Measurements from ENCODE around the gene THSD4.

Gene THSD4

DNA sequence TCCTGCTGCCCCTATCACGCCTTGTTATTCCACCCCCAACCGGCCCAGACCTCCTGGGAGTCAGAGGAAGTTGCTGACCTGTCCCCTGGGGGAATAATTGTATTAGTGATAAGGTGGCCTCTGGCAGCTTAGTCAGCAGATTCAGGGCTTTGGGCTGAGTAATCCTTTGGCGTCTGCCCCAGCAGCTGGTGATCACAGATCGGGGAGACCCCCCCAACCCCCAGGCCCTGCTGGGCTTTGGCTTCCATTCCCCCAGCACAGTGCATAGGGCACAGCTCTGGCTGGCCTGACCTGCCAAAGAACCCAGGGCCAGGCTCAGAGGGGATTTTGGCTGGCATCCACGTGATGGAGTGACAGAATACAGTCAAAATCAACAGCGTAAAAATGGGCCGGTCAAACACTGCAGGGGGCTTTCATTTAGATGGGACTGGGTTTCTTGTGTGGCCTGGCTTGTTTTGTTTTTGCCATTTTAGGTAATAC lies 691.2 kb downstream of the THSD4 start:
- peak; percentile 81 for FAIRE-seq
- TF ChIP-seq TAF1 (IDR thresholded peaks at IDR 0.05; ENCODE audit: borderline replicate concordance, low read depth, low read length) (no peak), POLR2A (IDR thresholded peaks at IDR 0.05; ENCODE audit: low read depth, low read length) (no peak)
- DNase-seq (ENCODE audit: insufficient read length): no peak

DNA sequence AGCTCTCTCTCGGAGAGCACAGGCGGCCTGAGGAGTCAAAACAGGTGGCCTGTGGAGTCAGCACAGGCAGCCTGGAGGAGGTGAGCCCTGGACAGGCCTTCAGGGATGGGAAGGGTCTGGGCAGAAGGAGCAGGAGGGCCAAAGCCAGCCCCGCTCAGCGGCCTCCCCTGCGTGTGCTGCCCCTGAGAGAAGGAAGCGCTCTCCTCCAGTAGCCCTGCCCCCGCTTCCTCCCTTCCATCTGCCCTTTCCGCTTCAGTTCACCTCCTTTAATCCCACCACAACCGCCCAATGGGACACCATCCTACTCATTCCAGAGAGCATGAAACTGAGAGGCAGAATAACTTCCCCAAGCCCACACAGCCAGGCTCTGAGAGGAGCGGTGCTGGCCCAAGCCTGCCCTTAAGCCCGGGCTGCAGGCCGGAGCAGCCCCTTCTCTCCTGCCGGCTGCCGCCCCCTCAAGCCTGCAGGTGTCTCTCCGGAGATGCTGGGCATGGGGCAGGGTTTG lies 691.9 kb downstream of the THSD4 start:
- DNase-seq (ENCODE audit: insufficient read length) (no peak), FAIRE-seq (no peak)
- TF ChIP-seq TAF1 (IDR thresholded peaks at IDR 0.05; ENCODE audit: borderline replicate concordance, low read depth, low read length) (no peak), POLR2AphosphoS5 (IDR thresholded peaks at IDR 0.05; ENCODE audit: low read depth, low read length) (no peak), POLR2A (IDR thresholded peaks at IDR 0.05; ENCODE audit: low read depth, low read length) (no peak)

DNA sequence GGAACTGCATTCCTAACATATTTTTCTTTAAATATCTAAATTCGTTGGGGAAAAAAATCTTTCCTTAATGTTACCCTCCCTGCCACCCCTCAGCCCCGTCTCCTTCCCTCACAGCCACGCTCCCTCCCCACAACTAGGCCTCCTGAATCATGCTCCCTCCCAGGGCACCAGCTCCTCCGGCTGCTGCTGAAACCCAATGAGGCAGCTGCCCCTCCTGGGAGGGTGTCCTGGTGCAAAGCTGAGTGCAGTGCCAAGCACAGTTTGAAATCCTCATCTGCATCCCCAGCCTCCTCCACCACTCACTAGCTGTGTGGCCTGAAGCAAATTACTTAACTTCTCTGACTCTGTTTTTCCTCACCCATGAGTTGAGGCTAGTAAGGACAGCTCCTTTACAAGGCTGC lies 692.4 kb downstream of the THSD4 start:
- TF ChIP-seq POLR2AphosphoS5 (IDR thresholded peaks at IDR 0.05; ENCODE audit: low read depth, low read length) (no peak), POLR2A (IDR thresholded peaks at IDR 0.05; ENCODE audit: low read depth, low read length) (no peak), TAF1 (IDR thresholded peaks at IDR 0.05; ENCODE audit: borderline replicate concordance, low read depth, low read length) (no peak)
- no peak for DNase-seq (ENCODE audit: insufficient read length)
- no peak for FAIRE-seq

DNA sequence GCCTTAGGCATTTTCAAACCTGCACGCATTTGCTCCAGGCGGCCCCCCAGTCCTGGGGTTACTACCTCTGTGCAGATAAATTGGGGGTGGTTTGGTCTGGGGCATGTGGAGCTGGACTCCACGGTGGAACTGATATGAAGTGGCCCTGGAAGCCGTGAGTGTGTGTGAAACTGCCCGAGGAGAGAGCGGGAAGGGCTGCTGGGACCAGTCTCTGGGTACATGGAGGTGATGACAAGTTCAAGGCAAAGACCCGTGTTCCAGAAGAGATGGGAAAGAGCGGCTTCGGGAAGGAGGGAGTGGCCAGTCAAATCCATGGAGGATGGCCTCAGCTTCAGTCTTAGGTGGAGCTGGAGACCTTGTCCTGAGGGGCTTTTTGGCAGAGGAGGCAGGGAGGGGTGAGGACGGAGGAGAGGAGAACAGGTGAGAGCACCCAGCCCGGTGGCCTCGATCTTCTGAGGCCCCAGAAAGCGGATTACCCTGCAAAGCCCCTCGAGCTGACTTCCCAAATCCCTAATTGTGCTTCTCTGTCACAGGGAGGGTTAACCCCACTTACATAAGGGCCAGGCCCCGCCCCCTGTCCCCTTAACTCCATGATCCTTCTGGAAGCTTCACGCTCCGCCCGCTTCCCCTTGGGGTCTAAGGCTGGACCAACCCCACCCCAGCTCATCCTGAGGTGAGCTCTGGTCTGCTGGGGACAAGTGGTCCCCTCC lies 693.2 kb downstream of the THSD4 start:
- FAIRE-seq (no peak), DNase-seq (ENCODE audit: insufficient read length) (no peak)
- TF ChIP-seq POLR2AphosphoS5 (IDR thresholded peaks at IDR 0.05; ENCODE audit: low read depth, low read length): no peak
- no peak for TF ChIP-seq TAF1 (IDR thresholded peaks at IDR 0.05; ENCODE audit: borderline replicate concordance, low read depth, low read length)
- TF ChIP-seq POLR2A (IDR thresholded peaks at IDR 0.05; ENCODE audit: low read depth, low read length): no peak

DNA sequence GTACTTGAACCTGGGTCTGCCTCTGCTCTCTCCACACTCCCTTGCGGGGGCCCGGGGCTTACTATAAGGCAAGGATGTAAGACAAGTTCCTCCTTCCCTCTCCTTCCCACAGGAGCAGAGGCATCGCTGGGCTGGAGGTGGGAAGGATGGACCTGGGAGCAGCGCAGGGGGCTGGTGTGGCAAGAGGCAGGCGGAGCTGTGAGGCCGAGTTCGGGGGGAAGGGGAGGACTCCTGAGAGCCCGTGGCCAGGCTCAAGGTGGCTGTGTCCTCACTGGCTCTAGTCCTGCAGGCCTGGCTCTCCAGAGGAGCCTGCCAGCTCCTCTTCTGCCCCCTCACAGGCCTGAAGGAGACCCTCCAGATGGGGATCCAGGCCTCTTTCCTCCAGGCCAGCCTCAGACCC lies 694.1 kb downstream of the THSD4 start:
- TF ChIP-seq TAF1 (IDR thresholded peaks at IDR 0.05; ENCODE audit: borderline replicate concordance, low read depth, low read length) (no peak), POLR2A (IDR thresholded peaks at IDR 0.05; ENCODE audit: low read depth, low read length) (no peak), POLR2AphosphoS5 (IDR thresholded peaks at IDR 0.05; ENCODE audit: low read depth, low read length) (no peak)
- no peak for DNase-seq (ENCODE audit: insufficient read length)
- FAIRE-seq: no peak

DNA sequence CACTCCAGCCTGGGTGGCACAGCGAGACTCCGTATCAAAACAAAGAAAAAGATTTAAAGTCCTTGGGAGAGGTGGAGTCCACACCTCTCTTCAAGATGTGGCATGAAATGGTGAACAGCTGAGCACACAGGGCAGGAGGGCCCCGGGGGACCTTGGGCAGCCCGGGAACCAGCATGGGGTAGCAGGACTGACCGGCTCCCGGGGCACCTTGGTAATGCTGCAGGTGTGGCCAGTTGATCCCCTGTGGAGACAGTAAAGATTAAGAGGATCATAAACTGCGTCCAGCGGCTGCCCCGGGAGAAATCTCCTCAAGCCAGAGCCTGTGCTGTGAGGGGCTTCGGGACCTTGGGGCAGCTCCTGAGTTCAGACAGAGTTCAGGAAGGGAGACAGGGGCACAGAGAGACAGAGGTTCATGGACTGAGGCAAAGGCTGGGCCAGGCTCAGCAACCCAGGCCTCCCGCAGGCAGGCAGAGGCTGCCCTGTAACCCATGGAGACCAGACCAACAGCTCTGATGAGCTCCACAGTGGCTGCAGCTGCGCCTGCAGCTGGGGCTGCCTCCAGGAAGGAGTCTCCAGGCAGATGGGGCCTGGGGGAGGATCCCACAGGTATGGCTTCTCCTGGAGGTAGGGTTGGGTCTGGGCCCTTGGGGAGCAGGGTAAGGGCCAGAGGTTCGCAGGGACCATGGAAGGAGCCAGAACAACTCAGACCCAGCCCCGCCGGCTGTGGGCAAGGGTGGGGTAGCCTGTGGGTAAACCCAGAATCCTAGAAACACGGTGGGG lies 695.2 kb downstream of the THSD4 start, which contains the start of gene NR2E3:
Gene NR2E3, plus strand, starts transcription at position 299 of the 780 bp plus-strand sequence. Its CDS starts 190 bp downstream, at position 489.
- DNase-seq (ENCODE audit: insufficient read length) (no peak), FAIRE-seq (no peak)
- TF ChIP-seq POLR2A (IDR thresholded peaks at IDR 0.05; ENCODE audit: low read depth, low read length) (no peak), TAF1 (IDR thresholded peaks at IDR 0.05; ENCODE audit: borderline replicate concordance, low read depth, low read length) (no peak), POLR2AphosphoS5 (IDR thresholded peaks at IDR 0.05; ENCODE audit: low read depth, low read length) (no peak)

DNA sequence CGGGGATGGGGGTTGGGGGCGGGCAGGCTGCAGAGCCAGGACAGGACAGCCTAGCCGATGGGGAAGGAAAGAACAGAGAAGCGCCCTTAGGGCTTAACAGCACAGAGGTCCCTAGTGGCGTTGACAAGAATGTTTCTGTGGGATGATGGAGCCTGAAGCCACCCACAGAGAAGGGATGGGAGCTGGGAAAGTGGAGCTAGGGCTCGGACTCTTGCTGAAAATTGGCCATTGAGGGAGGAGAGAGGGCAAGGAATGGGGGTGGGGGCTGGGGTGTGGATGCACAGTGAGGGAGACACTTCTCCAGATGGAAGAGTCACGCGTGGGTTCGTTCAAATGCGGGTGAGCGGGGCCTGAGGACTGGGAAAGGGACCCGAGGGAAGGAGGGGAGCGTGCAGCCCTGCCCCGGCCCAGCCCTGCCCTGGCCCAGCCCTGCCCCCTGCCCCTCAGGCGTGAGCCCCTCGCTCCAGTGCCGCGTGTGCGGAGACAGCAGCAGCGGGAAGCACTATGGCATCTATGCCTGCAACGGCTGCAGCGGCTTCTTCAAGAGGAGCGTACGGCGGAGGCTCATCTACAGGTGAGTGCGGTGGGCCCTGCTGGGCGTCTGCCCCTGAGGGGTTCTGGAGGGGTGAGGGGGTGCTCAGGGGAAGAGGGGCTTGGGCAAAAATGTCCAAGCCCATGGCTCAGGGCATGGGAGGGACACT lies 695.9 kb downstream of the THSD4 start:
- no peak for DNase-seq (ENCODE audit: insufficient read length)
- FAIRE-seq: no peak
- TF ChIP-seq POLR2AphosphoS5 (IDR thresholded peaks at IDR 0.05; ENCODE audit: low read depth, low read length): no peak
- no peak for TF ChIP-seq POLR2A (IDR thresholded peaks at IDR 0.05; ENCODE audit: low read depth, low read length)
- TF ChIP-seq TAF1 (IDR thresholded peaks at IDR 0.05; ENCODE audit: borderline replicate concordance, low read depth, low read length): no peak

DNA sequence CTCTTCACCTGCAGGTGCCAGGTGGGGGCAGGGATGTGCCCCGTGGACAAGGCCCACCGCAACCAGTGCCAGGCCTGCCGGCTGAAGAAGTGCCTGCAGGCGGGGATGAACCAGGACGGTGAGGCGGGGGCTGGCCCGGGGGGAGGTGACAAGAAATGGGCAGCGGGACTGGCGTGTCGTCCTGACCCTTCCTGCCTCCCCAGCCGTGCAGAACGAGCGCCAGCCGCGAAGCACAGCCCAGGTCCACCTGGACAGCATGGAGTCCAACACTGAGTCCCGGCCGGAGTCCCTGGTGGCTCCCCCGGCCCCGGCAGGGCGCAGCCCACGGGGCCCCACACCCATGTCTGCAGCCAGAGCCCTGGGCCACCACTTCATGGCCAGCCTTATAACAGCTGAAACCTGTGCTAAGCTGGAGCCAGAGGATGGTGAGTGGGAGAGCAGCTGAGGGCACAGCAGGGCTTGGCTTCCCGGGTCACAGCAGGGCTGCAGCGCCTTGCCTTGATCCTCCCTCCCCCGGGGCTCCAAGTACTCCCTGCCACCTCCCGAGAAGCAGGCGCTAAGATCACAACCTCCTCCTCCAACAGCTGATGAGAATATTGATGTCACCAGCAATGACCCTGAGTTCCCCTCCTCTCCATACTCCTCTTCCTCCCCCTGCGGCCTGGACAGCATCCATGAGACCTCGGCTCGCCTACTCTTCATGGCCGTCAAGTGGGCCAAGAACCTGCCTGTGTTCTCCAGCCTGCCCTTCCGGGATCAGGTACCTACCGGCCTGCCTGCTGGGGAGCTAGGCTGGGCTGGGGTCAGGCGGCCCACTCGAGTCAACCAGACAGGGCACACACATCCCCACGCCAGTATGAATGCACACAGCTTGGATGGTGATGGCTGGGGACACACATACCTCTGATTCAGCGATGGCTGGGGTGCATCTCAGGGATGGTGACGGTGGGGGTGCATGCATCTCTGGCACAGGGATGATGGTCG lies 696.8 kb downstream of the THSD4 start:
- no peak for FAIRE-seq
- DNase-seq (ENCODE audit: insufficient read length): no peak
- TF ChIP-seq TAF1 (IDR thresholded peaks at IDR 0.05; ENCODE audit: borderline replicate concordance, low read depth, low read length): no peak
- TF ChIP-seq POLR2AphosphoS5 (IDR thresholded peaks at IDR 0.05; ENCODE audit: low read depth, low read length): no peak
- no peak for TF ChIP-seq POLR2A (IDR thresholded peaks at IDR 0.05; ENCODE audit: low read depth, low read length)

DNA sequence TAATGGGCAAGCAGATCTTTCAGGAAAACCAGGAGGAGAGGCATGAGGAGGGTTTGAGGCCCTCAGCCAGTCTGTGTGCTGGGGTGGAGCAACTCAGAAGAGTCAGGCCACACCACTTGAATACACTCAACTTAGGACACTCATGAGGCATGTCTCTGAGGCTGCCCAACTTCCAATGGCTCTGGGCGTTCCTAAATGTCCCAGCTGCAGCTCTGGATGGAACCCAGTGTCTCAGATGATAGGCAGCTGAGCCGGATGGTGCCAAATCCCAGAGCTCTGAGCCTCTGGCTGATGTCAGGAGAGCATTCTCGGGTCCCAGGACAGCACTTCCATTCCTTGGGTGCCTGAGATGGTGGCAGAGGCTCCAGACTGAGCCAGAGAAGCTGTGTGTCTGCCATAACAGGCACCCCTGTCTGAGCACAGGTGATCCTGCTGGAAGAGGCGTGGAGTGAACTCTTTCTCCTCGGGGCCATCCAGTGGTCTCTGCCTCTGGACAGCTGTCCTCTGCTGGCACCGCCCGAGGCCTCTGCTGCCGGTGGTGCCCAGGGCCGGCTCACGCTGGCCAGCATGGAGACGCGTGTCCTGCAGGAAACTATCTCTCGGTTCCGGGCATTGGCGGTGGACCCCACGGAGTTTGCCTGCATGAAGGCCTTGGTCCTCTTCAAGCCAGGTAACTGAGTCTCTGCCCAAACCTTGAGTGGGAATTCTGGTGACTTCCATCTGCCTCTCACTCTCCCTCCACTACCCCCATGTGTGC lies 697.9 kb downstream of the THSD4 start:
- TF ChIP-seq TAF1 (IDR thresholded peaks at IDR 0.05; ENCODE audit: borderline replicate concordance, low read depth, low read length) (no peak), POLR2AphosphoS5 (IDR thresholded peaks at IDR 0.05; ENCODE audit: low read depth, low read length) (no peak), POLR2A (IDR thresholded peaks at IDR 0.05; ENCODE audit: low read depth, low read length) (no peak)
- FAIRE-seq: no peak
- no peak for DNase-seq (ENCODE audit: insufficient read length)
